Spleen (tissue), 11 donors: Measurements from ENCODE around the gene CHFR. TPM values are rescaled to one million over a fixed set of nuclear protein-coding genes. Genes with fewer than 3 reads are reported as not detected.

Experiments used
- DNase-seq: peaks from one replicate; pipeline ENCODE4 v3.0.0-alpha.2; 2020
- H3K27ac ChIP-seq, 8 donors: fragments of 200-600 bp; sonication (generic) in 7 of 8; 1 replicate in 4 of 8; 2 replicates in 4 of 8; pipeline versions ENCODE4 v1.5.0 to v1.8.0; 2016 to 2021; ENCODE audit warnings: inconsistent platforms in 4 of 8, mild to moderate bottlenecking in 4 of 8, moderate library complexity in 1 of 8
- H3K27me3 ChIP-seq, 7 donors: fragments of 200-600 bp; sonication (generic) in 6 of 7; replicated peaks in 1 of 7; 1 replicate in 4 of 7; 2 replicates in 3 of 7; pipeline versions ENCODE4 v1.5.0 to v1.8.0; 2016 to 2021; ENCODE audit warnings: inconsistent platforms in 3 of 7, mild to moderate bottlenecking in 1 of 7
- H3K36me3 ChIP-seq, 6 donors: fragments of 200-600 bp; sonication (generic) in 5 of 6; 1 replicate in 4 of 6; 2 replicates in 2 of 6; pipeline versions ENCODE4 v1.5.0 to v1.8.0; 2016 to 2021; ENCODE audit warnings: inconsistent platforms in 2 of 6
- H3K4me1 ChIP-seq, 6 donors: fragments of 200-600 bp; sonication (generic) in 5 of 6; 1 replicate in 3 of 6; 2 replicates in 3 of 6; pipeline versions ENCODE4 v1.5.0 to v1.8.0; 2016 to 2021; ENCODE audit warnings: inconsistent platforms in 3 of 6
- H3K4me3 ChIP-seq, 8 donors: fragments of 200-600 bp; sonication (generic) in 7 of 8; 1 replicate in 4 of 8; 2 replicates in 4 of 8; pipeline versions ENCODE4 v1.5.0 to v1.8.0; 2016 to 2021; ENCODE audit warnings: inconsistent platforms in 4 of 8, mild to moderate bottlenecking in 4 of 8, moderate library complexity in 2 of 8
- H3K9me3 ChIP-seq, 8 donors: fragments of 200-600 bp; sonication (generic) in 7 of 8; 1 replicate in 4 of 8; 2 replicates in 4 of 8; pipeline versions ENCODE4 v1.5.0 to v1.8.0; 2016 to 2021; ENCODE audit warnings: inconsistent platforms in 4 of 8
- POLR2A ChIP-seq, 3 donors: fragments of 450-650 bp; IDR thresholded peaks; one replicate each; pipeline ENCODE4 v1.5.1; 2017; ENCODE audit warnings: antibody characterized with exemption in 3 of 3, mild to moderate bottlenecking in 1 of 3
- POLR2AphosphoS5 ChIP-seq, 3 donors: sonication (generic); formaldehyde crosslinking; IDR thresholded peaks; one replicate each; pipeline ENCODE4 v1.5.1; 2017; ENCODE audit warnings: antibody characterized with exemption in 3 of 3
- WGBS, 5 donors: extraction: QIAGEN DNeasy Blood & Tissue Kit in 3 of 5; methylation state at CpG; one replicate each; pipeline versions ENCODE4 v1.1.5 to v1.1.7; 2013 to 2018; 5-methylcytosine and 5-hydroxymethylcytosine counted together
- intact Hi-C: fragments of 100-400 bp; cut with DNase I; formaldehyde crosslinking; loops from one replicate; pipeline ENCODE4 v1.15.0; 2023; ENCODE audit warnings: low total_unique reads
- polyA plus RNA-seq, 3 donors: library from polyadenylated mRNA; stranded (reverse); fragments of 200-250 nt; gene quantifications; one replicate each; pipeline ENCODE4 v1.2.1, GENCODE V29; 2013
- total RNA-seq, 7 donors: library from RNA; depleted of rRNA in 3 of 7; stranded (reverse); fragments of >200 nt in 3 of 7; fragmentation: NEBNext Ultra II Directional in 4 of 7; extraction: Animal tissue kit (Norgen Biotek cat#: 25700) in 4 of 7; gene quantifications; one replicate each; pipeline versions ENCODE4 v1.1.0 to v1.2.1, GENCODE V29; 2016 to 2021
- TF ChIP-seq, protein P1 (sequence below), 11 experiments: fragments of 200-600 bp in 7 of 11; fragments of 450-650 bp in 4 of 11; sonication (generic) in 4 of 11; IDR thresholded peaks in 8 of 11; conservative IDR thresholded peaks in 3 of 11; 1 replicate in 7 of 11; 2 replicates in 4 of 11; pipeline versions ENCODE4 v1.4.0 to v1.8.0; 2016 to 2021; ENCODE audit warnings: antibody characterized with exemption in 11 of 11, inconsistent platforms in 4 of 11, mild to moderate bottlenecking in 1 of 11
- donor health status: healthy with polysubstance abuse.
- donor health status: DM: no; HTN: no; CAD: no; lungs with moderate emphysema.
- donor health status: DM: no; HTN: no; CAD: no.
- donor health status: Bipolar disorder and iron deficiency.
- donor health status: healthy.
- donor health status: DM: no; HTN: no; CAD: no.
- donor health status: DM: yes; HTN: yes; CAD: no.

CHFR gene
- total and polyA plus RNA-seq, 10 donors: 26.7 to 87.2 (median 64.6) TPM

DNA sequence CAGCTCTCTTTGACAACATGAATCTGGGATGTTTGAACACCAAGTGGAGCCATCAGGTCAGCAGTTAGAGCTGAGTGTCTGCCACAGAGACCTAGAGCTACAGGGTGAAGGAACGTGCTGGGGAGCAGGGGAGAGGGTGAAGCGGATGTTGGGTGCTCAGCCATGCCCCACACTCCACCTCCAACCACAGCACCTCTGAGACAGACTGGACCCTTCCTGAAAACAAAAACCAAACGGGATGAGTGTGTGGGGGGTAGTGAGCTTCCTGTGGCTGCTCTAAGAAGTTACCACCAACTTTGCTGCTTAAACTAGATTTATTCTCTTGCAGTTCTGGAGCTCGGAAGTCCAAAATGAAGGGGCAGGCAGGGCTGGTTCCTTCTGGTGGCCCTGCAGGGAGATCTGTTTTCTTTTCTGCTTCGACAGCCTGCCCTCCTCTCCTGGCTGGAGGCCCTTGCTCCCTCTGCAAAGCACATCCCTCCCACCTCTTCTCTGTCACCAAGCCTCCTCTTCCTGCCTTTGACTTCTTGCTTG lies 53.2 kb downstream of the CHFR start:
- Histone ChIP-seq H3K27ac (peak overlapping the region in 4 of 8 donors; percentile 13 to 70 (median 32)), H3K9me3 (no peaks in the 10 kb centered on the region), H3K4me1 (peaks cover 2 to 45% (median 16%) of the 10 kb centered on the region in 6 donors), H3K4me3 (no peak overlapping the region), H3K27me3 (no peaks in the 10 kb centered on the region), H3K36me3 (peaks cover 0 to 67% (median 2%) of the 10 kb centered on the region in 6 donors)
- intact Hi-C loops: no loop called here
- 48 to 67% (median 65%) methylated on average over 5 of the region's 5 CpGs for WGBS, 5 donors
- no peak for DNase-seq
- TF ChIP-seq POLR2AphosphoS5 (IDR thresholded peaks at IDR 0.05): peak in 1 of 3 donors; percentile 10
- TF ChIP-seq, protein P1, sequence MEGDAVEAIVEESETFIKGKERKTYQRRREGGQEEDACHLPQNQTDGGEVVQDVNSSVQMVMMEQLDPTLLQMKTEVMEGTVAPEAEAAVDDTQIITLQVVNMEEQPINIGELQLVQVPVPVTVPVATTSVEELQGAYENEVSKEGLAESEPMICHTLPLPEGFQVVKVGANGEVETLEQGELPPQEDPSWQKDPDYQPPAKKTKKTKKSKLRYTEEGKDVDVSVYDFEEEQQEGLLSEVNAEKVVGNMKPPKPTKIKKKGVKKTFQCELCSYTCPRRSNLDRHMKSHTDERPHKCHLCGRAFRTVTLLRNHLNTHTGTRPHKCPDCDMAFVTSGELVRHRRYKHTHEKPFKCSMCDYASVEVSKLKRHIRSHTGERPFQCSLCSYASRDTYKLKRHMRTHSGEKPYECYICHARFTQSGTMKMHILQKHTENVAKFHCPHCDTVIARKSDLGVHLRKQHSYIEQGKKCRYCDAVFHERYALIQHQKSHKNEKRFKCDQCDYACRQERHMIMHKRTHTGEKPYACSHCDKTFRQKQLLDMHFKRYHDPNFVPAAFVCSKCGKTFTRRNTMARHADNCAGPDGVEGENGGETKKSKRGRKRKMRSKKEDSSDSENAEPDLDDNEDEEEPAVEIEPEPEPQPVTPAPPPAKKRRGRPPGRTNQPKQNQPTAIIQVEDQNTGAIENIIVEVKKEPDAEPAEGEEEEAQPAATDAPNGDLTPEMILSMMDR (IDR thresholded peaks at IDR 0.05 in 8 of 11, conservative IDR thresholded peaks at IDR 0.05 in 3 of 11): no peak

DNA sequence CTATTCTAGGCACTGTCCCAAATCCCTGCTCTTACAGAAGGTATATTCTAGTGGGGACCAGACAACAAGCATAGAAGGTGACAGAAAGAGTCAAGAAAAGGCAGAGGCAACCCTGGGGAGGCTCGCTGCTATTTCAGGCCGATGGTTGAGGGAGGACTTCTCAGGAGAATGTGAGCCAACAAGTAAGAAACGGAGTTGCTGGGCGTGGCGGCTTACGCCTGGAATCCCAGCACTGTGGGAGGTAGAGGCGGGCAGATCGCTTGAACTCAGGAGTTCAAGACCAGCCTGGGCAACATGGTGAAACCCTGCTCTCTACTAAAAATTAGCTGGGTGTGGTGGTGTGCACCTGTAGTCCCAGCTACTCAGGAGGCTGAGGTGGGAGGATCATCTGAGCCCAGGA lies 54.1 kb downstream of the CHFR start:
- TF ChIP-seq POLR2AphosphoS5 (IDR thresholded peaks at IDR 0.05) (no peak), POLR2A (IDR thresholded peaks at IDR 0.05) (no peak)
- TF ChIP-seq, protein P1 (IDR thresholded peaks at IDR 0.05 in 8 of 11, conservative IDR thresholded peaks at IDR 0.05 in 3 of 11): no peak

GRCh38 chr12:132831771-132832170 lies 55.6 kb downstream of the CHFR start:
- Histone ChIP-seq H3K4me3 (no peak overlapping the region), H3K9me3 (no peaks in the 10 kb centered on the region), H3K36me3 (peaks cover 0 to 50% (median 0%) of the 10 kb centered on the region in 6 donors), H3K4me1 (peaks cover 13 to 40% (median 22%) of the 10 kb centered on the region in 6 donors), H3K27me3 (no peaks in the 10 kb centered on the region), H3K27ac (no peak overlapping the region)
- no peak for TF ChIP-seq POLR2A (IDR thresholded peaks at IDR 0.05)
- no peak for TF ChIP-seq POLR2AphosphoS5 (IDR thresholded peaks at IDR 0.05)
- TF ChIP-seq, protein P1 (IDR thresholded peaks at IDR 0.05 in 8 of 11, conservative IDR thresholded peaks at IDR 0.05 in 3 of 11): no peak
- no peak for DNase-seq
- 93 to 96% (median 93%) methylated on average over 11 of the region's 11 CpGs for WGBS, 5 donors
- intact Hi-C loops: no loop called here

More for the DNA sequence above, 54.1 kb downstream of the CHFR start:
- Histone ChIP-seq H3K27ac (no peak overlapping the region), H3K36me3 (peaks cover 0 to 58% (median 0%) of the 10 kb centered on the region in 6 donors), H3K9me3 (no peaks in the 10 kb centered on the region), H3K4me1 (peaks cover 3 to 40% (median 19%) of the 10 kb centered on the region in 6 donors), H3K4me3 (no peak overlapping the region), H3K27me3 (no peaks in the 10 kb centered on the region)
- DNase-seq: no peak
- WGBS, 5 donors: 89 to 98% (median 96%) methylated on average over 8 of the region's 8 CpGs
- intact Hi-C loops: no loop called here

- Histone ChIP-seq H3K36me3 (peaks cover 0 to 58% (median 15%) of the 10 kb centered on the region in 6 donors), H3K4me1 (peaks cover 17 to 55% (median 31%) of the 10 kb centered on the region in 6 donors), H3K4me3 (peak within 1 kb of the TSS; percentile 89 to 99 (median 97)), H3K27ac (peak within 1 kb of the TSS; percentile 93 to 100 (median 98)), H3K27me3 (no peaks in the 10 kb centered on the region), H3K9me3 (no peaks in the 10 kb centered on the region)
- TF ChIP-seq POLR2A (IDR thresholded peaks at IDR 0.05) (peak in 2 of 3 donors; percentile 36 to 90), POLR2AphosphoS5 (IDR thresholded peaks at IDR 0.05) (peak; percentile 83 to 93 (median 87))
- TF ChIP-seq, protein P1 (IDR thresholded peaks at IDR 0.05 in 8 of 11, conservative IDR thresholded peaks at IDR 0.05 in 3 of 11): no peak
- intact Hi-C loops: loop anchor here (10.0 kb wide), 1 partner anchor 56 kb away; the partner anchor contains the start of gene CHFR
- DNase-seq: peak; percentile 98
- WGBS, 5 donors: 1 to 2% (median 2%) methylated on average over 15 to 78 of the region's 78 CpGs
Observed at GRCh38 chr12:132828706-132829534, 58.5 kb downstream of the CHFR start, which contains the start of gene GOLGA3. Gene GOLGA3 (minus strand): TSS chr12:132828869. CDS start chr12:132822128, 6,741 bp downstream.
